Measurements from ENCODE around the gene UBR4. TPM values are rescaled to one million over a fixed set of nuclear protein-coding genes. Genes with fewer than 3 reads are reported as not detected.

UBR4 gene
- total RNA-seq, 1 experiment from 2014 or later = 126 TPM

GRCh38 chr1:19250629-19251304, 40.7 kb upstream of the UBR4 start:
- TF ChIP-seq CTCF (IDR thresholded peaks at IDR 0.05) (no peak), REST (IDR thresholded peaks at IDR 0.05; ENCODE audit: insufficient read depth in 1 of 2, low read depth in 2 of 2, low read length in 1 of 2) (no peak), TCF7L2 (IDR thresholded peaks at IDR 0.05; ENCODE audit: low read depth, low read length) (no peak), SIN3A (IDR thresholded peaks at IDR 0.05; ENCODE audit: borderline replicate concordance, insufficient read depth, low read depth, low read length) (no peak), POLR2AphosphoS5 (IDR thresholded peaks at IDR 0.05; ENCODE audit: low read depth, low read length) (no peak)
- Histone ChIP-seq H3K27me3 (ENCODE audit: control insufficient read depth, insufficient read depth, low read length) (no peaks in the 10 kb centered on the region), H3K9me3 (ENCODE audit: control insufficient read depth, insufficient read depth, low read depth, low read length) (no peaks in the 10 kb centered on the region), H3K4me1 (ENCODE audit: control insufficient read depth, insufficient read depth, low read length) (peaks cover 26% of the 10 kb centered on the region), H3K27ac (ENCODE audit: low read length) (peak overlapping the region; percentile 96), H3K4me3 (ENCODE audit: low read depth in 2 of 2, low read length in 2 of 2) (peak overlapping the region; percentile 58 to 92), H3K36me3 (ENCODE audit: control insufficient read depth, insufficient read depth, low read length) (peaks cover 3% of the 10 kb centered on the region; the same call in 1 of the 2 replicates)
- in situ Hi-C loops (cut with HindIII; ENCODE audit: low pct_unique_long_range_greater_than_20kb, low sequenced_read_pairs) = no loop called here
- BruUV-seq (replicated peaks) = TSS peak; percentile 95
- ATAC-seq (no peak), DNase-seq (ENCODE audit: low read depth, low spot score) (no peak)
- intact Hi-C loops (cut with micrococcal nuclease; ENCODE audit: unreplicated experiment) = no loop called here
- ChIA-PET CTCF (no interaction called here), POLR2A (no interaction called here)

- CTCF ChIA-PET = interaction anchor here (1.1 kb wide), 1 partner anchor 71 kb away, joined by 4 read pairs; the partner anchor contains the start of genes AKR7A2 and SLC66A1
- no TSS peak for BruUV-seq (replicated peaks)
- Histone ChIP-seq H3K27ac (ENCODE audit: low read length) (no peak overlapping the region), H3K4me1 (ENCODE audit: control insufficient read depth, insufficient read depth, low read length) (no peaks in the 10 kb centered on the region), H3K36me3 (ENCODE audit: control insufficient read depth, insufficient read depth, low read length) (peaks cover 30% of the 10 kb centered on the region), H3K4me3 (ENCODE audit: low read depth in 2 of 2, low read length in 2 of 2) (no peak overlapping the region), H3K9me3 (ENCODE audit: control insufficient read depth, insufficient read depth, low read depth, low read length) (no peaks in the 10 kb centered on the region), H3K27me3 (ENCODE audit: control insufficient read depth, insufficient read depth, low read length) (no peaks in the 10 kb centered on the region)
- ATAC-seq (peak; percentile 91), DNase-seq (ENCODE audit: low read depth, low spot score) (peak; percentile 48)
- intact Hi-C loops (cut with micrococcal nuclease; ENCODE audit: unreplicated experiment) (no loop called here), in situ Hi-C loops (cut with HindIII; ENCODE audit: low pct_unique_long_range_greater_than_20kb, low sequenced_read_pairs) (no loop called here)
- no peak for TF ChIP-seq SIN3A (IDR thresholded peaks at IDR 0.05; ENCODE audit: borderline replicate concordance, insufficient read depth, low read depth, low read length)
- no peak for TF ChIP-seq POLR2AphosphoS5 (IDR thresholded peaks at IDR 0.05; ENCODE audit: low read depth, low read length)
- peak; percentile 98 for TF ChIP-seq CTCF (IDR thresholded peaks at IDR 0.05)
- TF ChIP-seq REST (IDR thresholded peaks at IDR 0.05; ENCODE audit: insufficient read depth in 1 of 2, low read depth in 2 of 2, low read length in 1 of 2) = no peak
- POLR2A ChIA-PET = no interaction called here
These were observed 30.8 kb upstream of the UBR4 start for GRCh38 chr1:19240673-19241538.

Measured in Panc1 (cell line).